GM06990 (cell line): ENCODE data around the gene C3orf49.

Source experiments
- DNase-seq: peaks from one replicate; pipeline ENCODE4 v3.0.0-alpha.2; 2011; ENCODE audit not compliant: insufficient read length; ENCODE audit errors: extremely low read depth
- H3K27me3 ChIP-seq: replicated peaks from 2 replicates; pipeline ENCODE4 v1.6.0; 2011; ENCODE audit warnings: low read length; ENCODE audit not compliant: control insufficient read depth, insufficient read depth
- H3K36me3 ChIP-seq: 2 replicates; pipeline ENCODE4 v1.5.1; 2011; ENCODE audit warnings: low read length; ENCODE audit not compliant: control insufficient read depth, insufficient read depth
- H3K4me3 ChIP-seq: replicated peaks from 2 replicates; pipeline ENCODE4 v1.5.1; 2011; ENCODE audit warnings: low read depth, mild to moderate bottlenecking, control low read depth, low read length
- CTCF ChIP-seq: IDR thresholded peaks from 2 replicates; pipeline ENCODE4 v1.5.1; 2011; ENCODE audit warnings: low read length, control low read depth, mild to moderate bottlenecking, inconsistent platforms; ENCODE audit not compliant: insufficient read depth, poor library complexity, severe bottlenecking

The C3orf49 gene

GRCh38 chr3:63832395-63832794 lies 13.3 kb downstream of the C3orf49 start:
- no peak overlapping the region for H3K4me3 ChIP-seq
- H3K36me3 ChIP-seq = peaks cover 3% of the 10 kb centered on the region
- DNase-seq = no peak
- H3K27me3 ChIP-seq = no peaks in the 10 kb centered on the region
- TF ChIP-seq CTCF = no peak

- Histone ChIP-seq H3K36me3 (no peaks in the 10 kb centered on the region), H3K27me3 (no peaks in the 10 kb centered on the region), H3K4me3 (no peak overlapping the region)
- no peak for TF ChIP-seq CTCF
- DNase-seq = no peak
Observed at GRCh38 chr3:63841704-63842103, 22.6 kb downstream of the C3orf49 start.

GRCh38 chr3:63842127-63842526 lies 23.0 kb downstream of the C3orf49 start:
- Histone ChIP-seq H3K27me3 (no peaks in the 10 kb centered on the region), H3K4me3 (no peak overlapping the region), H3K36me3 (no peaks in the 10 kb centered on the region)
- DNase-seq = no peak
- no peak for TF ChIP-seq CTCF

GRCh38 chr3:63845215-63845614 lies 26.1 kb downstream of the C3orf49 start:
- no peak for TF ChIP-seq CTCF
- Histone ChIP-seq H3K27me3 (no peaks in the 10 kb centered on the region), H3K36me3 (no peaks in the 10 kb centered on the region), H3K4me3 (no peak overlapping the region)
- DNase-seq = no peak

GRCh38 chr3:63847718-63848450 lies 28.8 kb downstream of the C3orf49 start:
- Histone ChIP-seq H3K27me3 (no peaks in the 10 kb centered on the region), H3K36me3 (no peaks in the 10 kb centered on the region), H3K4me3 (no peak overlapping the region)
- DNase-seq = no peak
- no peak for TF ChIP-seq CTCF

GRCh38 chr3:63849175-63849574 lies 30.1 kb downstream of the C3orf49 start:
- TF ChIP-seq CTCF = no peak
- Histone ChIP-seq H3K36me3 (no peaks in the 10 kb centered on the region), H3K4me3 (no peak overlapping the region), H3K27me3 (no peaks in the 10 kb centered on the region)
- no peak for DNase-seq
